ENCODE data around the gene UQCRHL.
"Not testable (repeated sequence)": the region's sequence is repeated elsewhere in the genome, so short reads cannot be mapped to it uniquely, and the experiment has no call there.

UQCRHL gene

GRCh38 chr1:15807549-15807948 lies at the start of gene UQCRHL:
TSS of gene UQCRHL (minus strand) at chr1:15807649. CDS start at chr1:15807649, 0 bp downstream.
- not testable (repeated sequence) for DNase-seq

GRCh38 chr1:15856888-15857287 lies 49.4 kb upstream of the UQCRHL start:
- DNase-seq, result no peak

DNA sequence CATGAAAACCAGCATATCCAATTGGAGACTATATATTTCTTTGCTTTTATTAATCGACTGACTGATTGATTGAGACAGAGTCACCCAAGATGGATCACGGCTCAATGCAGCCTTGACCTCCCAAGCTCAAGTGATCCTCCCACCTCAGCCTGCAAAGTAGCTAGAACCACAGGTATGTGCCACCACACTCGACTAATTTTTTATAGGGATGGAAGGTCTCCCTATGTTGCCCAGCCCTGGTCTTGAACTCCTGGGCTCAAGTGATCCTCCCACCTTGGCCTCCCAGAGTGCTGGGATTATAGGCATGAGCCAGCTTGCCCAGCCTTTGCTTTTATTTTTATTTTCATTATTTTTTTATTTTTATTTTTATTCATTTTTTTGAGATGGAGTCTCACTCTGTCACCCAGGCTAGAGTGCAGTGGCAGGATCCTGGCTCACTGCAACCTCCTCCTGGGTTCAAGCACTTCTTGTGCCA lies 45.4 kb upstream of the UQCRHL start:
- DNase-seq, result no peak

- DNase-seq, result no peak
These were observed 44.8 kb upstream of the UQCRHL start for GRCh38 chr1:15852036-15852827.

- DNase-seq, result peak; percentile 62
These were observed 44.0 kb upstream of the UQCRHL start for GRCh38 chr1:15851210-15852035.

GRCh38 chr1:15850471-15851001 lies 43.1 kb upstream of the UQCRHL start:
- peak; percentile 26 for DNase-seq

DNA sequence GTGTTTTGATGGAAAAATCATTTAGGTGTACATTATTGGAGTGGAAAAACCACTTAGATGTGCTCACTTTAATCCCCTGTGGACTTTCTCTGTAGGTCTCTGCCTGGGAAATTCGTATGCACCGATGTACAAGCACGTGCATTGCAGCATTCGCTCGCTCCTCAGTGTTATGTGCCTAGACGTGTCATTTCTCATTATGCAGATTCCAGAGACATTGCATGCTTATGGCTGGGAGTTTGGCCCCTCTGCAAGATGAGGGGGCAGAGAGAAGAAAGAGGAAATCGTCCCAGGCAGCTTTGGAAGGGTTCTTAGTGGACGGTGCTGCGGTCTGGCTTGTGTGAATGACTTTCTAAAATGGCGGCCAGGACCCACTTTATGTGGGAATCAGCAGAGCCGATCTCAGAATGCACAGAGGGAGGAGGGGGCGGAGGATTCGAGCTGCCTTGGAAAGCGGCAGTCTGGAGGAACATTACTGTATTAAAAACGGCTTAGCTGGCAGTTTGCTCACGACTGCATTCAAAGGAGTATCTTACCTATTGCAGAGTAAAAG lies 42.4 kb upstream of the UQCRHL start:
- DNase-seq, result peak; percentile 57

GRCh38 chr1:15848929-15849774 lies 41.7 kb upstream of the UQCRHL start:
- DNase-seq, result peak; percentile 89

DNA sequence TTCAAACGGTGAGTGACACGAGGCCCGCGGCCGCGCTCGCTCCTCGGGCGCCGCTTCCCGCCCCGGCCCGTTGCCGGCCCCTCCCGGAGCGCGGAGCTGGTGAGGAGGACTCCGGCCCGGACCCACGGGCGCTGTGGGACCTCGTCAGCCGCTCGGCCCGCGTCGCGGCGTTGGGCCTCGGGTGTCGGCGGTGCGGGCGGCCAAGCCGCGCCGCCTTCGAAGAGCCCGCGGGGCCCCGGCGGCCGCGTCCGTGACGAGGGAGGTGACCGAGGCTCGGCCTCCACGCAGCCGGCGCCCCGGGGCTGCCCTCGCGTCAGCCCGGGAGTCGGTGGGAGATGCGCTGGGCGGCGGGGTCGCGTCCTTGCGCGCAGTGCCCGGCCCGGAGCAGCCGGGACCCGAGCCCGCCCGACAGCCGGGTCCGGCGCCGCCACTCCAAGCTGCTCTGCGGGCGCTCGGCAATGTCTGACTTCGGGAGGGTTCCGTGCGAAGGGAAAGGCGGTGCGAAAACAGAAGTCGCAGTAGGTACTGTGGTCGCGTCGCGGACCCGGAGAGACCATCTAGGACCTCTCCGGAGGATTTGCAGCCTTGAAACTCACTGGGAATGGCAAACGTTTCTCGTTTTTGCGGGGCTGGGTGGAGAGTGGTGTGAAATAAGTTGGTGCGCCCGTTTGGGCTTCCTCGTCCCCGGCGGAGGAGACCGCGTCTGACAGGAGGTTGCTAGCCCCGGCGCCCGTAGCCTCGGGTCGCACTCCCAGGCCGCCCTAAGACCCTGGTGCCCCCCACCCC lies 40.9 kb upstream of the UQCRHL start:
- peak; percentile 17 for DNase-seq

DNA sequence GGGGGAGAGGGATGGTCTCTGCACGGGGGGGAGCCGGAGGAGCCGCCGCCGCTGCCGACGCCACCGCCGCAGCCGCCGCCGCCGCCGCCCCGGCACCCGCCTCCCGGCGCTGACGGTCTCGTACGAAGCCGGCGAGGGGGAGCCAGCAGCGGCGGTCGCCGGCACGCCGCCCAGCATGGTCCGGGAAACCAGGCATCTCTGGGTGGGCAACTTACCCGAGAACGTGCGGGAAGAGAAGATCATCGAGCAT lies 40.4 kb upstream of the UQCRHL start:
- DNase-seq, result no peak

GRCh38 chr1:15847100-15847892 lies 39.8 kb upstream of the UQCRHL start, which contains the start of gene SPEN:
TSS of gene SPEN (plus strand) at chr1:15847707. CDS start at chr1:15848068, 361 bp downstream.
- peak; percentile 97 for DNase-seq

- not testable (repeated sequence) for DNase-seq
These were observed 38.6 kb upstream of the UQCRHL start for GRCh38 chr1:15846056-15846455.

GRCh38 chr1:15843826-15844572 lies 36.5 kb upstream of the UQCRHL start:
- DNase-seq, result peak; percentile 77

DNA sequence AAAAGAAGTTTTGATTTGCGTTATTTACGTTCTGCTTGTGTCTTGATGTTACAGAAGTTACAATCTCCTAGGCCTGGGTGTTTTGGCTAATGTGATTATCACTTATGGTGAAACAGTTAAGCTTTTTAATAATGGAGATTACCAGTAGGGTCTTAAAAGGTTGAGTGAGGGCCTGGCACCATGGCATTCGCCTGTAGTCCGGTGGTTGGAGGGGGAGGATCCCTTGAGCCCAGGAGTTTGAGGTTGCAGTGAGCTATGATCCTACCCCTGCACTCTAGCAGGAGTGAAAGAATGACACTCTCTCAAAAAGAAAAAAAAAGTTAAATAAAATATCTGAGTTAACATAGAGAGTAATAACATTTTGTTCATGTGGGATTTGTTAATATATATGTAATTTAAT lies 31.3 kb upstream of the UQCRHL start:
- DNase-seq, result no peak

DNA sequence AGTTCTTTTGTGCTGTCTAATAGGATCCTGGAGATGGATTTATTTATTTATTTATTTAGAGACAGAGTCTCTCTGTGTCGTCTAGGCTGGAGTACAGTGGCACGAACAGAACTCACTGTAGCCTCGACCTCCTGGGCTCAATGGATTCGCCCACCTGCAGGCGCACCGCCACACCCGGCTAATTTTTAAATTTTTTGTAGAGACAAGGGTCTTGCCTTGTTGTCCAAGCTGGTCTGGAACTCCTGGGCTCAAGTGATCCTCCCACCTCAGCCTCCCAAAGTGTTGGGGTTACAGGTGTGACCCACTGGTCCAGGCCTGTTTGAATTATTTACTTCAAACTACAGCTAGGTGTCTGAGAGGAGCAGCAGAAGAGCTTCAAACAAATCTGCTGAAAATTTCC lies 30.5 kb upstream of the UQCRHL start:
- no peak for DNase-seq

DNA sequence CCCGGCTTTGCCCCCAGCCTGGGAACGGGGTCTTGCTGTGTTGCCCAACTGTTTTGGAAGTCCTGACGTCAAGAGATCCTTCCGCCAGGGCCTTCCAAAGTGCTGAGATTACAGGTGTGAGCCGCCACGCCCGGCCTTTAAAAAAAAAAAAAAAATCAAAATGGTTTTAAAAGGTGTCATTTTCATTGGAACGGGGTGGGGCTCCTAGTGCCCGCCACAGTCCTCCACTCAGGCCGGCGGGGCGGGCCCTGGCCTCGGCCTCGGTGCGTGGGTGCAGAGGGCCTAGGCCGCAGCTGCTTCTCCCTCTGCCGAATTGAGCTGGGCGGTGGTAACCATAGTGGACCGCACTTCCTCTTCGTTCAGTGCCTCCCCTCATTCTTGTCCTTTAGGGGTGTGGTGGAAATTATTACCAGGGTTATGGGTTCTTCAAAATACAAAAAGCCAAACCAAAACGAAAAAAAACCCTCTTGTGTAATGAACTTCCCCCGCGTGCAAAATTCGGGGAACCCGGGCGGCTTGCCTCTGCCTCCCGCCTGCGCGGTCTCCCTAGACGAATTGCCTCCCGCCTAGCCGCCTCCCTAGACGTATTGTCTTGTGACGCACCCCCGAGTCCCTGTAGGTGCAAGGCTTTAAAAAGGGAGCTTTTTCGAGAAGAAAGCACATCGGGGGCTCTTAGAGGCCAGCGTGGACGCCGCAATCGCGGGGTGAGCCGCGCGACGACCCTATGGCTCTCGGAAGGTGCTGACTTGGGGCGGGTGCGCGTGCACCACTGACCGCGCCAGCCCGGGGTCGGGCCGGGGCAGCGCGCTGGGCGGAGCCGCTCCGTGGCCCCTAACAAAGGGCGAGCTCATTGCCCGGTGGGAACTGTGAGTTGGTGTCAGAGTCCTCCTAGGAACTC lies 29.6 kb upstream of the UQCRHL start:
- no peak for DNase-seq

DNA sequence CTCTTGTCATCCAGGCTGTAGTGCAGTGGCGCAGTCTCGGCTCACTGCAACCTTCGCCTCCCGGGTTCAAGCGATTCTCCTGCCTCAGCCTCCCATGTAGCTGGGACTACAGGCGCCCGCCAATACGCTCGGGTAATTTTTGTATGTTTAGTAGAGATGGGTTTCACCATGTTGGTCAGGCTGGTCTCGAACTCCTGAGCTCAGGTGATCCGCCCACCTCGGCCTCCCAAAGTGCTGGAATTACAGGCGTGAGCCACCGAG lies 29.0 kb upstream of the UQCRHL start:
- not testable (repeated sequence) for DNase-seq

- DNase-seq, result peak; percentile 100
These were observed 28.5 kb upstream of the UQCRHL start for GRCh38 chr1:15835741-15836510.

All from midbrain (tissue), 1 donor.